Activated naive CD8-positive, alpha-beta T cell treated with anti-CD3 and anti-CD28 coated beads, Interleukin-2, amount 50 U/mL, for 24 hours (primary cell): Measurements from ENCODE around the gene JMJD7.

Source experiments
- ATAC-seq: fragments of 150-1000 bp; cut with Tn5 transposase; one replicate; pipeline ENCODE4 v1.10.0; 2021
- DNase-seq: peaks from one replicate; pipeline ENCODE4 v3.0.0; 2021
- H3K27ac Mint-ChIP-seq: one replicate; pipeline ENCODE4 v1.8.0; 2021; ENCODE audit warnings: mild to moderate bottlenecking, mixed read lengths
- H3K27me3 Mint-ChIP-seq: one replicate; pipeline ENCODE4 v1.8.0; 2021; ENCODE audit warnings: mixed read lengths
- H3K36me3 Mint-ChIP-seq: one replicate; pipeline ENCODE4 v1.8.0; 2021; ENCODE audit warnings: low read depth, mixed read lengths
- H3K4me1 Mint-ChIP-seq: one replicate; pipeline ENCODE4 v1.8.0; 2021; ENCODE audit warnings: mixed read lengths
- H3K4me3 Mint-ChIP-seq: one replicate; pipeline ENCODE4 v1.8.0; 2021; ENCODE audit warnings: mild to moderate bottlenecking, moderate library complexity, mixed read lengths
- H3K9me3 Mint-ChIP-seq: one replicate; pipeline ENCODE4 v1.8.0; 2021; ENCODE audit warnings: mixed read lengths

The JMJD7 gene

DNA sequence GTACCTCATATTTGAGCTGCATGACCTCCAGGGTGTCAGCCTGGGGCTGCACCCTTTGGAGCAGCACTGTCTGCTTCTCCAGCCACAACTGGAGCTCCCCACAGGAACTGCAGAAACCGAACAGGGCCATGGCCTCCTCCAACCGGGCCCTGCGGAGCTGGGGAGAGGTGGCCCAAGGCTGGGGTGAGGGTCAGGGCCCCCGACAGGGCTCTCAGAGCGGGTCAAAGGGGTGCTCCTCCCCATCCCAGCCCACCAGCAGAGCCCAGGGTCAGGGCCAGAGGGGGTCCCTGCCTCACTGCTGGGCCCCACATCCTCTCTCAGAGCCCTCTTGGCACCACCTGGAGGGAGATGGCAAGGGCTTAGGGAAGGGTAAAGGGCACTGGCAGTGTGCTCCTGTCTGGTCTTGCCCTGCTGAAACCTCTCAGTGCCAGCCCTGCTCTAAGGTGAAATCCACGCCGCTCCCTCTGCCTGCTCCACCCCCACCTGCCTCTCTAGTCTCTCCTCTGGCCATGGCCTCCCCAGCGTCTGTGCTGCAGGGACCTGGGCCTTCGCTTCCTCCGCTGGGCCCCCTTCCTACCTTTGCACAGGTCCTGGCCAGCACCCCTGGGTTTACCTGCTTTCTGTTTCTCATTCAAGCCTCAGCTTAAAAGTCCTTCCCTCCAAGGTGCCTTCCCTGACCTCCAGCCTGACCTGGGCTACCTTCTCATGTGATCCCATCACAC, 52.4 kb downstream of the JMJD7 start:
- Mint-ChIP-seq H3K9me3 (no peaks in the 10 kb centered on the region), H3K4me3 (no peak overlapping the region), H3K27me3 (peaks cover 12% of the 10 kb centered on the region), H3K4me1 (peaks cover 4% of the 10 kb centered on the region), H3K27ac (no peak overlapping the region), H3K36me3 (no peaks in the 10 kb centered on the region)
- DNase-seq = no peak
- no peak for ATAC-seq

DNA sequence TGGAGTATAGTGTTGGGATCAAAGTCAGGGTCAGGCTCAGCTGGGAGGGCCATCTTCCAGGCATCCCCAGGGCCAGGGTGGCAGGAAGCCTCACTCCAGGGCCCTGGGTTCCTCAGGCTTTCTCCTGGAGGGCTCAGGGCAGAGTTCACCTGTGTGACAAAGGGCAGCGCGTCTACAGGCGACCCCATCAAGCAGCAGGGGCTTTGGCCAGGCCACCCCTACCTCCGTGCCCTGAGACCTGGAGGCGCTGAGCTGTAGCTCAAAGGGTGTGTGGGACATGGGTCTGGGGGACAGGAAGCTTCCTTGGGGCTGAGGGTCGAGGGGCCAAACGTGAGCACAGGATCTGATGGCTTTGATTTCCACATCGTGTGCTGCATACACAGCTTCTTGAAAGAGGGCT, 53.2 kb downstream of the JMJD7 start:
- Mint-ChIP-seq H3K27me3 (peaks cover 12% of the 10 kb centered on the region), H3K4me3 (no peak overlapping the region), H3K4me1 (peaks cover 6% of the 10 kb centered on the region), H3K36me3 (no peaks in the 10 kb centered on the region), H3K27ac (no peak overlapping the region), H3K9me3 (no peaks in the 10 kb centered on the region)
- no peak for DNase-seq
- ATAC-seq = no peak

DNA sequence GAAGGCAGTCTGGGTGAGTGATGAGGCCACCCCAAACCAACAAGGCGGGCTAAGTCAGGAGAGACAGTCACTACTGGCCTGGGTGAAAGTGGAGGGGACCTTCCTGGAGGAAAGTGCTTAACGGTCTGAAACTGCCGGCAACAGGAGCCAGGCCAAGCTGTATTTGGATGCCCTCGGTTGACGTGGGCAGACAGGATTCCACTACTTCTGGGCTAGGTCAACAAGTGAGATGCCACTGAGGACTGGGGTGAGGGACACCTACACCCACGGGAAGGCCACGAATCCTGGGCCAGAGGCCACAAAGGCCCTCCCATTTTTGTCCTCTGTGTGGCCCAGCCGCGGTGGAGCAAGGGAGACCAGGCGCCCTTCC, 53.6 kb downstream of the JMJD7 start:
- Mint-ChIP-seq H3K36me3 (no peaks in the 10 kb centered on the region), H3K9me3 (no peaks in the 10 kb centered on the region), H3K4me3 (no peak overlapping the region), H3K4me1 (peaks cover 6% of the 10 kb centered on the region), H3K27ac (no peak overlapping the region), H3K27me3 (peaks cover 12% of the 10 kb centered on the region)
- ATAC-seq (no peak), DNase-seq (no peak)

DNA sequence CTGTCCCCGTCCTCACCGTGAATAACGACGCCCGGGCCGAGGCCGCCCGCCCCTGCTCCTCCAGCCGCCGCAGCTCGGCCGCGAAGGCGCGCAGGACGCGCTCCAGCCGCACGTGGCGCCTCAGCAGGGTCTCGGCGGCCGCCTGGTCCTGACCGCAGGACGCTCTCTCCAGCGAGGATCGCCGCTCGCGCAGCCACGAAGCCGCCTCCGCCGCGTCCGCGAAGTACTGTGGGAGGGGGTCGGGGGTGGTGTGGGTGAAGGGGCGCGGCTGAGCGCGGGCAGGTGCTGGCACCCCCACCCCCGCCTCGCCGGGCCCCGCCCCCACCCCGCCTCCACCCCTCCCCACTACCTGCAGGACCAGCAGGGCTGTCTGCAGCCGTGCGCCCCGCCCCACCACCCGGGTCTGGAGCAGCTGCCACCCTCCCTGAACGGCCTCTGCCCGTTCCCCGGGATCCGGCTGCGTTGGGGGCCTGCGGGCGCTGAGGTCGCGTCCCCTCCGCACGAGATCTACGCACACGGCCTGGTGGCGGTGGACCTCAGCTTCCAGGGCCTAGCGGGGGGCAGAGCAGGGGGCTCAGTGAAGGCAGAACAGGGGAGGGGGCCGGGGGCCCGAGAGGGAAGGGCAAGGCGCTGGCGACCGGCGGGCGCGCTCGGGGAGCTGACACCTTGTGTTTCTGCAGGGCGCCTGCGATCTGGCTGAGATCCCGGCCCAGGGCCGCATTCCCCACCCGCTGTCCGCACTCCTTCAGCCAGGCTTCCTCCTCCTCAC, 54.2 kb downstream of the JMJD7 start:
- peaks cover 12% of the 10 kb centered on the region for H3K27me3 Mint-ChIP-seq
- H3K9me3 Mint-ChIP-seq = no peaks in the 10 kb centered on the region
- peaks cover 6% of the 10 kb centered on the region for H3K4me1 Mint-ChIP-seq
- no peak overlapping the region for H3K27ac Mint-ChIP-seq
- H3K4me3 Mint-ChIP-seq = no peak overlapping the region
- no peak for ATAC-seq
- peak; percentile 6 for DNase-seq
- no peaks in the 10 kb centered on the region for H3K36me3 Mint-ChIP-seq

DNA sequence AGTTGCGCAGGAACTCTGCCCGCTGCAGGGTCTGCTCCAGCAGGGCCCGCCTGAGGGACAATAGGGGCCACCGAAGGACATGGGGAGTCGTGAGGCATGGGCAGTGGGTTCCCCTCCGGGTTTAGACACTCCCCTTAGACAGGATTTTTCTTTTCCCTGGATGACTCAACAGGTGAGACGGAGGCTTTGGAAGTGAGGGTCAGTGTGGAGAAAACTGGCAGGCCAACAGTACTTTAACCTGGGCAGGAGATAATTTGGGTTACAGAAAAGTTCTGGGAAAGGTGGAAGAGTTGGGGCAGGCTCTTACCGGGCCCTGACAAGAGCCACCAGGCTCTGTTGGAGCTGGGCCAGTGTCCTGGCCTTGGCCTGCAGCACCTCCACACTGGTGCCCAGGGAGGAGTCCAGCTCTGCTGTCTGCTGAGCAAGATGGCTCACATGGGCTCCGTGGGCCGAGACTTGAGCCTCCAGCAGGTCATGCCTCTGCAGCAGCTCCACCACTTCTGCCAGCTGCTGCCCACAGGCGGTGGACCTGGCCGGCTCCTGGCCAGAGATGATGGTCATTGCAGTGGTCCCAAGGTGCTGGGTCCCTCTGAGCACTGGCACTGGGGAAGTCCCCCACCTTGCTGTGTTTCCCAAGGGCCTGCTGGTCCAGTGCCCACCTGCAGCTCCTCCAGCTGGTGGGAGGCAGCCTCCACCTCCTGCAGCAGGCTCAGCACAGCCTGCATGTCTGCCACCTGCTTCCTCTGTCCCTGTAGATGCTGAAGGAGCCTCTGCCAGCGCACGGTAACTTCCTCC, 55.0 kb downstream of the JMJD7 start:
- Mint-ChIP-seq H3K36me3 (no peaks in the 10 kb centered on the region), H3K27ac (no peak overlapping the region), H3K4me3 (no peak overlapping the region), H3K9me3 (no peaks in the 10 kb centered on the region), H3K4me1 (peaks cover 6% of the 10 kb centered on the region), H3K27me3 (peaks cover 12% of the 10 kb centered on the region)
- DNase-seq (no peak), ATAC-seq (no peak)

DNA sequence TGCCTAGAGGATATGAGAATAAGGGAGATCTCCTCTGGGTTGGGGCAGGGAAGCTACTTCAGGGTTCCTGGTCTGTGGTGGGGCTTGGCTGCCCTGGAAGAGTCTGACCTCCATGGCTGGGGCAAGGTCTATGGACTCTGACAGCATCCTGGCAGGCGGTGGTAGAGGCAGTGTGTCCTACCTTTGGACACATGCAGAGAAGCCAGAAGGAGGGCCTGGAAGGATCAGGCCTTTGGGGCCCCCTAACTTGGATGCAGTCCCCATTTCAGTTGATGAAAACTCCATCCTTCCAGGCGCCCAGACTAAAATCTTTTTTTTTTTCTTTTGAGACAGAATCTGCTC, 55.6 kb downstream of the JMJD7 start:
- no peak for ATAC-seq
- peaks cover 12% of the 10 kb centered on the region for H3K27me3 Mint-ChIP-seq
- H3K36me3 Mint-ChIP-seq = no peaks in the 10 kb centered on the region
- H3K4me3 Mint-ChIP-seq = no peak overlapping the region
- no peaks in the 10 kb centered on the region for H3K9me3 Mint-ChIP-seq
- peaks cover 8% of the 10 kb centered on the region for H3K4me1 Mint-ChIP-seq
- DNase-seq = no peak
- H3K27ac Mint-ChIP-seq = peak overlapping the region; percentile 39

DNA sequence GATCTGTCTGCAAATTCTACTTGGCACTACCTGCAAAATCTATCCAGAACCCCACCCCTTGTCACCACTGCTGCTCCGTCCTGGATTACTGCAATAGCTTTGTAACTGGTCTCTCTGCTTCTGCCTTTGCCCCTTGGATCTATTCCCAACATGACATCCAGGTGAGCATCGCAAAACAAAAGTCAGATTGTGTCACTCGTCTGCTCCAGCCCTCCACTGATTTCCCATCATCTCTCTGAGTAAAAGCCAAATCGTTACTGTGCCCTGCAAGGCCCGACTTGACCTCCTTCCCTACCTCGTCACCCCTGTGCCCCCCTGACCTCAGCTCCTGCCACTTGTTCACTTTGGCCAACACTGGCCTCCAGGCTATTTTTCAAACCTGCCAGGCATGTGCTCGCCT, 56.6 kb downstream of the JMJD7 start:
- no peak overlapping the region for H3K27ac Mint-ChIP-seq
- peaks cover 12% of the 10 kb centered on the region for H3K4me1 Mint-ChIP-seq
- H3K4me3 Mint-ChIP-seq = no peak overlapping the region
- no peaks in the 10 kb centered on the region for H3K36me3 Mint-ChIP-seq
- peaks cover 12% of the 10 kb centered on the region for H3K27me3 Mint-ChIP-seq
- DNase-seq = no peak
- no peak for ATAC-seq
- H3K9me3 Mint-ChIP-seq = no peaks in the 10 kb centered on the region

DNA sequence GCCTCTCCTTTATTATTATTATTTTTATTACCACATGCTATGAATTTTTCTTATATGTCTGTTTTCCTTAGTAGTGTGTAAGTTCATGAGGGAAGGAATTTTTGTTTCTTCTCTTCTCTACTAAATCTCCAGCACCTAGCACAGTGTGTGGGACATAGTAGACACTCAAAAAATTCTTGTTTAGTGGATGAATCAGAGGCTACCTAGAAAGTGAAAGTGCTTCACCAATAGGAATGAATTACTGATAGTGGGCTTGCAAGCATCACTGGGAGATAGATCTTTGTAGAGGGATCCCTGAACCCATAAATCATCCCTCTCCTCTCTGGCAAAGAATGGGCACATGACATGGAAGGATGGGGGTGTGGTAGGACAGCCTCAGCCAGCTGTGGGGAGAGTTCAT, 57.4 kb downstream of the JMJD7 start:
- Mint-ChIP-seq H3K27me3 (peaks cover 10% of the 10 kb centered on the region), H3K4me3 (no peak overlapping the region), H3K4me1 (peaks cover 12% of the 10 kb centered on the region), H3K27ac (no peak overlapping the region), H3K36me3 (no peaks in the 10 kb centered on the region), H3K9me3 (no peaks in the 10 kb centered on the region)
- ATAC-seq (no peak), DNase-seq (no peak)

DNA sequence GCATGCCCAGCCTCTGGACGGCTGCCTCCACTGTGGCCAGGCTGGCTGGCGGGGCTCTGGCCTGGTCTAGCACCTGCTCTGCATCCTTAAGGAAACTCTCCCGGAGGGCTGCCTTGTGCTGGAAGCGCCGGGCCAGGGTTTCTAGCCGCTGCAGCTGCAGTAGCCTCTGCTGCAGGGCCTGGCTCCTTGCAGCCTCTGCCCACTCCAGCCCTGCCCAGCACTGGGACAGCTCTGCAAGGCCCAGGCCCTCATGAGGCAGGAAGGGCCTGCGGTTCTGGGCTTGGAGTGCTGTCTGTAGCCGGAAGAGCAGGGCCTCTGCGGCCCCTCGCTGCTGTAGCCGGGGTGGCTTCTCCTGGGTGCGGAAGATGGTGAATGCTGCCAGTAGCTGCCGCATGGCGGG, 57.9 kb downstream of the JMJD7 start:
- Mint-ChIP-seq H3K4me3 (no peak overlapping the region), H3K9me3 (no peaks in the 10 kb centered on the region), H3K4me1 (peaks cover 12% of the 10 kb centered on the region), H3K27me3 (peaks cover 10% of the 10 kb centered on the region), H3K36me3 (no peaks in the 10 kb centered on the region), H3K27ac (no peak overlapping the region)
- ATAC-seq = no peak
- no peak for DNase-seq

DNA sequence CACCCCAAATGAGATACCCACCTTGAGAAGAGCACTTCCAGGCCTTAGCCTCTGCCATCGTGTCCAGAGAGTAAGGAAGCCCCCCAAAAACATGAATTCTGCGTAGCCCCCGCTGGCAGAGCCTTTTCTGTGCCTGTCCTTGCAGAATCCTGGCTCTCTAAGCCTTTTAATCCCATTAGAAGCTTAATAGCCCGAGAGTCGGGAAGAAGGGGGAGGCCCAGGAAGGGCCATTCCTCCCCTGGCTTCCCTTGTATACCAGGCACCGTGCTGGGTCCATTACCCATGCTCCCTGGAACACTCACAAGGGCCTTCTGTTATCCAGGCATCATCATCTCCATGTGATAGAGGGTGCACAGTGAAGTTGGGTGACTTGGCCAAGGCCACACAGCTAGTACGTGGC, 58.8 kb downstream of the JMJD7 start:
- Mint-ChIP-seq H3K36me3 (no peaks in the 10 kb centered on the region), H3K27ac (no peak overlapping the region), H3K27me3 (peaks cover 4% of the 10 kb centered on the region)

DNA sequence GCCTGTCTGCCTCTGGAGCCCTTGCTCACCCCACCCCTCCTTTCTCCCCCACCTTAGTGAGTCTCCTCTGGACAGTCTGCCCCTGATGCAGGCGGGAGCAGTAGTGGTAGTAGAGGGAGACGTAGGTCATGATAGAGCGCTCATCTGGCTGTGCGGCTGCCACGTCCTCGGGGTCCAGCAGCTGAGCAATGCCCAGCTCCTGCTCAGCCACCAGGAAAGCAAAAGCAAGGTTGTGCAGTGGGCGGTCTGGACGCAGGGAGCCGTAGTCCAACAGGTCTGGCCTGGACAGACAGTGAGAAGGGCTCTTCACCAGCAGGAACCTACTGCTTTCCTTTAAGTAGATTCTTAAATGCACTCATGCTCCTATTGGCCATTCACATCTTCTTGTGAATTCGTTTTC, 59.3 kb downstream of the JMJD7 start:
- H3K4me1 Mint-ChIP-seq = peaks cover 7% of the 10 kb centered on the region
- no peak overlapping the region for H3K4me3 Mint-ChIP-seq
- no peaks in the 10 kb centered on the region for H3K36me3 Mint-ChIP-seq
- H3K9me3 Mint-ChIP-seq = no peaks in the 10 kb centered on the region
- no peak overlapping the region for H3K27ac Mint-ChIP-seq
- H3K27me3 Mint-ChIP-seq = peaks cover 4% of the 10 kb centered on the region
- DNase-seq (no peak), ATAC-seq (no peak)

More for the DNA sequence above, 58.8 kb downstream of the JMJD7 start:
- Mint-ChIP-seq H3K4me1 (peaks cover 7% of the 10 kb centered on the region), H3K9me3 (no peaks in the 10 kb centered on the region), H3K4me3 (no peak overlapping the region)
- no peak for ATAC-seq
- DNase-seq = no peak
